MM.1S (cell line): ENCODE results near the gene MSI2.

Source experiments
- DNase-seq: peaks from one replicate; pipeline ENCODE4 v3.0.0-alpha.2; 2015
- H2AFZ ChIP-seq: fragments of 300-600 bp; sonication (generic); 2 replicates; pipeline ENCODE4 v1.6.0; 2016; ENCODE audit warnings: antibody characterized with exemption, low read length
- H3F3A ChIP-seq: fragments of 300-600 bp; sonication (generic); 2 replicates; pipeline ENCODE4 v1.6.1; 2016; ENCODE audit warnings: mild to moderate bottlenecking, antibody characterized with exemption, low read length, moderate library complexity, mixed read lengths; ENCODE audit not compliant: insufficient read depth
- H3K27ac ChIP-seq: fragments of 300-600 bp; sonication (generic); 2 replicates; pipeline ENCODE4 v1.5.1; 2016; ENCODE audit warnings: mild to moderate bottlenecking, low read length
- H3K27me3 ChIP-seq: fragments of 300-600 bp; sonication (generic); replicated peaks from 2 replicates; pipeline ENCODE4 v1.6.0; 2016; ENCODE audit warnings: low read length; ENCODE audit not compliant: insufficient read depth
- H3K36me3 ChIP-seq: fragments of 300-600 bp; sonication (generic); replicated peaks from 2 replicates; pipeline ENCODE4 v1.6.1; 2016; ENCODE audit warnings: mild to moderate bottlenecking, low read length, mixed read lengths; ENCODE audit not compliant: insufficient read depth
- H3K4me1 ChIP-seq: fragments of 300-600 bp; sonication (generic); 2 replicates; pipeline ENCODE4 v1.6.1; 2016; ENCODE audit warnings: low read length, mixed read lengths
- H3K4me2 ChIP-seq: fragments of 300-600 bp; sonication (generic); 2 replicates; pipeline ENCODE4 v1.6.0; 2016; ENCODE audit warnings: low read depth, low read length
- H3K4me3 ChIP-seq: fragments of 300-600 bp; sonication (generic); 2 replicates; pipeline ENCODE4 v1.5.1; 2016; ENCODE audit warnings: low read length, mixed read lengths
- H3K79me2 ChIP-seq: fragments of 300-600 bp; sonication (generic); 2 replicates; pipeline ENCODE4 v1.6.1; 2016; ENCODE audit warnings: mixed run types, low read length, mixed read lengths
- H3K9ac ChIP-seq: fragments of 300-600 bp; sonication (generic); 2 replicates; pipeline ENCODE4 v1.6.1; 2016; ENCODE audit warnings: low read length, mixed read lengths
- H3K9me2 ChIP-seq: fragments of 300-600 bp; sonication (generic); replicated peaks from 2 replicates; pipeline ENCODE4 v1.6.1; 2016; ENCODE audit warnings: mild to moderate bottlenecking, low read length, mixed read lengths; ENCODE audit not compliant: insufficient read depth
- H3K9me3 ChIP-seq: fragments of 300-600 bp; sonication (generic); replicated peaks from 2 replicates; pipeline ENCODE4 v1.6.1; 2016; ENCODE audit warnings: mild to moderate bottlenecking, low read length, mixed read lengths; ENCODE audit not compliant: insufficient read depth
- H4K20me1 ChIP-seq: fragments of 300-600 bp; sonication (generic); 2 replicates; pipeline ENCODE4 v1.6.1; 2016; ENCODE audit warnings: mild to moderate bottlenecking, low read length, moderate library complexity, mixed read lengths; ENCODE audit not compliant: insufficient read depth
- CTCF ChIP-seq: fragments of 300-600 bp; sonication (generic); IDR thresholded peaks from 2 replicates; pipeline ENCODE4 v1.5.1; 2016; ENCODE audit warnings: antibody characterized with exemption, low read length, mixed read lengths
- EZH2 ChIP-seq: fragments of 300-600 bp; sonication (generic); optimal IDR thresholded peaks from 2 replicates; pipeline ENCODE3; 2017; ENCODE audit warnings: low read depth, mild to moderate bottlenecking, antibody characterized with exemption, low read length, mixed read lengths
- EZH2phosphoT487 ChIP-seq: fragments of 300-600 bp; sonication (generic); IDR thresholded peaks from 2 replicates; pipeline ENCODE4 v1.6.1; 2018; ENCODE audit warnings: antibody characterized with exemption, low read length

Gene MSI2

GRCh38 chr17:57289130-57289529 is 32.8 kb downstream of the MSI2 start:
- no peaks in the 10 kb centered on the region for H3K36me3 ChIP-seq
- H2AFZ ChIP-seq = no peak overlapping the region
- H3K9me2 ChIP-seq = no peaks in the 10 kb centered on the region
- no peaks in the 10 kb centered on the region for H3K27me3 ChIP-seq
- peaks cover 22% of the 10 kb centered on the region for H3F3A ChIP-seq
- DNase-seq = no peak
- no peak overlapping the region for H3K27ac ChIP-seq
- no peak overlapping the region for H3K4me2 ChIP-seq
- H3K79me2 ChIP-seq = peaks cover 80% of the 10 kb centered on the region
- no peak overlapping the region for H3K9ac ChIP-seq
- no peaks in the 10 kb centered on the region for H4K20me1 ChIP-seq
- TF ChIP-seq EZH2phosphoT487 (no peak), EZH2 (no peak), CTCF (no peak)
- H3K4me3 ChIP-seq = no peak overlapping the region
- H3K9me3 ChIP-seq = no peaks in the 10 kb centered on the region
- peaks cover 17% of the 10 kb centered on the region for H3K4me1 ChIP-seq

GRCh38 chr17:57289613-57290012 is 33.3 kb downstream of the MSI2 start:
- Histone ChIP-seq H3K27ac (no peak overlapping the region), H3F3A (peaks cover 17% of the 10 kb centered on the region), H3K9ac (no peak overlapping the region), H3K9me3 (no peaks in the 10 kb centered on the region), H3K4me2 (no peak overlapping the region), H3K36me3 (no peaks in the 10 kb centered on the region), H3K79me2 (peaks cover 84% of the 10 kb centered on the region), H3K4me1 (peaks cover 12% of the 10 kb centered on the region), H3K27me3 (no peaks in the 10 kb centered on the region), H2AFZ (no peak overlapping the region), H3K4me3 (no peak overlapping the region), H3K9me2 (no peaks in the 10 kb centered on the region), H4K20me1 (no peaks in the 10 kb centered on the region)
- no peak for TF ChIP-seq EZH2phosphoT487
- TF ChIP-seq CTCF = no peak
- TF ChIP-seq EZH2 = no peak
- DNase-seq = no peak

GRCh38 chr17:57290981-57291380 is 34.7 kb downstream of the MSI2 start:
- Histone ChIP-seq H3K9me3 (no peaks in the 10 kb centered on the region), H3K36me3 (no peaks in the 10 kb centered on the region), H3K9ac (no peak overlapping the region), H3K79me2 (peaks cover 94% of the 10 kb centered on the region), H3K4me2 (no peak overlapping the region), H3K9me2 (no peaks in the 10 kb centered on the region), H3K27me3 (no peaks in the 10 kb centered on the region), H3K4me1 (peaks cover 8% of the 10 kb centered on the region), H3K27ac (no peak overlapping the region), H2AFZ (no peak overlapping the region), H3F3A (peaks cover 3% of the 10 kb centered on the region), H3K4me3 (no peak overlapping the region), H4K20me1 (no peaks in the 10 kb centered on the region)
- no peak for TF ChIP-seq EZH2phosphoT487
- DNase-seq = no peak

- no peaks in the 10 kb centered on the region for H3K4me1 ChIP-seq
- peaks cover 86% of the 10 kb centered on the region for H3K79me2 ChIP-seq
- no peak overlapping the region for H2AFZ ChIP-seq
- H3K27ac ChIP-seq = no peak overlapping the region
- H3K36me3 ChIP-seq = no peaks in the 10 kb centered on the region
- no peaks in the 10 kb centered on the region for H3K27me3 ChIP-seq
- no peak overlapping the region for H3K9ac ChIP-seq
- H4K20me1 ChIP-seq = no peaks in the 10 kb centered on the region
- TF ChIP-seq EZH2phosphoT487 (no peak), CTCF (no peak), EZH2 (no peak)
- no peak overlapping the region for H3K4me2 ChIP-seq
- DNase-seq = no peak
- no peak overlapping the region for H3K4me3 ChIP-seq
- H3K9me3 ChIP-seq = no peaks in the 10 kb centered on the region
- H3F3A ChIP-seq = no peaks in the 10 kb centered on the region
- no peaks in the 10 kb centered on the region for H3K9me2 ChIP-seq
These were observed 35.8 kb downstream of the MSI2 start for GRCh38 chr17:57292091-57292490.
